Measurements from ENCODE around the gene PSMB3. TPM values are rescaled to one million over a fixed set of nuclear protein-coding genes. Genes with fewer than 3 reads are reported as not detected.

PSMB3 gene
- polyA plus RNA-seq, 1 donor (not counting 4 experiments of a cell fraction or from before 2014, with no cell fraction given) = 294 TPM

GRCh38 chr17:38720941-38721340 is 31.6 kb upstream of the PSMB3 start:
- Histone ChIP-seq H3K79me2 (ENCODE audit: control insufficient read depth, insufficient read depth, low read length) (no peaks in the 10 kb centered on the region), H3K9me3 (ENCODE audit: control insufficient read depth, low read depth, low read length) (no peaks in the 10 kb centered on the region), H3K4me2 (ENCODE audit: control insufficient read depth, extremely low read depth, insufficient read depth, low read depth, low read length) (no peak overlapping the region), H4K20me1 (ENCODE audit: control insufficient read depth, extremely low read depth, insufficient read depth, low read length) (no peaks in the 10 kb centered on the region), H3K36me3 (ENCODE audit: control insufficient read depth in 2 of 2, extremely low read depth in 1 of 2, insufficient read depth in 2 of 2, low read length in 2 of 2) (peaks cover 4 to 21% of the 10 kb centered on the region in 2 experiments), H3K4me3 (ENCODE audit: control insufficient read depth in 2 of 3, extremely low read depth in 1 of 3, insufficient read depth in 2 of 3, low read depth in 1 of 3, low read length in 3 of 3) (no peak overlapping the region), H2AFZ (ENCODE audit: control insufficient read depth, low read length) (no peak overlapping the region), H3K4me1 (ENCODE audit: control insufficient read depth, extremely low read depth, insufficient read depth, low read length) (peaks cover 4% of the 10 kb centered on the region), H3K27me3 (ENCODE audit: control insufficient read depth, extremely low read depth, insufficient read depth, low read length) (no peaks in the 10 kb centered on the region), H3K9me1 (ENCODE audit: control insufficient read depth, extremely low read depth, insufficient read depth, low read length) (no peaks in the 10 kb centered on the region), H3K27ac (ENCODE audit: control insufficient read depth, insufficient read depth, low read length) (no peak overlapping the region), H3K9ac (ENCODE audit: control insufficient read depth, extremely low read depth, insufficient read depth, low read length) (no peak overlapping the region)
- no peak for FAIRE-seq
- dilution Hi-C loops (cut with MboI; ENCODE audit: extremely low pct_ligation_motif_present, low sequenced_read_pairs) = no loop called here
- TF ChIP-seq EZH2 (IDR thresholded peaks at IDR 0.05; ENCODE audit: low read length) (no peak), CTCF (optimal IDR thresholded peaks at IDR 0.05 in 1 of 3, IDR thresholded peaks at IDR 0.05 in 1 of 3, conservative IDR thresholded peaks at IDR 0.05 in 1 of 3; ENCODE audit: extremely low read depth in 1 of 3, insufficient read depth in 2 of 3, low read length in 3 of 3) (no peak)
- no peak for DNase-seq (ENCODE audit: low read depth, low spot score)

- H3K9ac ChIP-seq (ENCODE audit: control insufficient read depth, extremely low read depth, insufficient read depth, low read length) = no peak overlapping the region
- no peaks in the 10 kb centered on the region for H3K9me1 ChIP-seq (ENCODE audit: control insufficient read depth, extremely low read depth, insufficient read depth, low read length)
- DNase-seq (ENCODE audit: low read depth, low spot score) (no peak), FAIRE-seq (no peak)
- no peak overlapping the region for H3K4me3 ChIP-seq (ENCODE audit: control insufficient read depth in 2 of 3, extremely low read depth in 1 of 3, insufficient read depth in 2 of 3, low read depth in 1 of 3, low read length in 3 of 3)
- peaks cover 4 to 15% of the 10 kb centered on the region in 2 experiments for H3K36me3 ChIP-seq (ENCODE audit: control insufficient read depth in 2 of 2, extremely low read depth in 1 of 2, insufficient read depth in 2 of 2, low read length in 2 of 2)
- H3K27ac ChIP-seq (ENCODE audit: control insufficient read depth, insufficient read depth, low read length) = no peak overlapping the region
- H3K4me1 ChIP-seq (ENCODE audit: control insufficient read depth, extremely low read depth, insufficient read depth, low read length) = peaks cover 4% of the 10 kb centered on the region
- TF ChIP-seq CTCF (optimal IDR thresholded peaks at IDR 0.05 in 1 of 3, IDR thresholded peaks at IDR 0.05 in 1 of 3, conservative IDR thresholded peaks at IDR 0.05 in 1 of 3; ENCODE audit: extremely low read depth in 1 of 3, insufficient read depth in 2 of 3, low read length in 3 of 3) = no peak
- no peak for TF ChIP-seq EZH2 (IDR thresholded peaks at IDR 0.05; ENCODE audit: low read length)
- H3K9me3 ChIP-seq (ENCODE audit: control insufficient read depth, low read depth, low read length) = no peaks in the 10 kb centered on the region
- H3K79me2 ChIP-seq (ENCODE audit: control insufficient read depth, insufficient read depth, low read length) = no peaks in the 10 kb centered on the region
- H2AFZ ChIP-seq (ENCODE audit: control insufficient read depth, low read length) = no peak overlapping the region
- no peaks in the 10 kb centered on the region for H4K20me1 ChIP-seq (ENCODE audit: control insufficient read depth, extremely low read depth, insufficient read depth, low read length)
- dilution Hi-C loops (cut with MboI; ENCODE audit: extremely low pct_ligation_motif_present, low sequenced_read_pairs) = no loop called here
- no peaks in the 10 kb centered on the region for H3K27me3 ChIP-seq (ENCODE audit: control insufficient read depth, extremely low read depth, insufficient read depth, low read length)
- no peak overlapping the region for H3K4me2 ChIP-seq (ENCODE audit: control insufficient read depth, extremely low read depth, insufficient read depth, low read depth, low read length)
Measured at GRCh38 chr17:38721802-38722201, 30.7 kb upstream of the PSMB3 start.

Measured in keratinocyte (primary cell).